DND-41 (cell line): ENCODE results near the gene EDIL3.

Experiments
- CTCF ChIP-seq: IDR thresholded peaks from 2 replicates; pipeline ENCODE4 v1.5.1; 2012; ENCODE audit warnings: borderline replicate concordance, low read length, moderate library complexity, mild to moderate bottlenecking; ENCODE audit not compliant: poor library complexity, severe bottlenecking; ENCODE audit errors: extremely low read depth
- EZH2 ChIP-seq: IDR thresholded peaks from 3 replicates; pipeline ENCODE4 v1.6.1; 2012; ENCODE audit warnings: borderline replicate concordance, low read depth, mild to moderate bottlenecking, moderate library complexity, low read length, inconsistent platforms; ENCODE audit not compliant: severe bottlenecking

GRCh38 chr5:84016085-84016484, 368.6 kb downstream of the EDIL3 start:
- no peak for TF ChIP-seq CTCF
- TF ChIP-seq EZH2 = no peak
